ENCODE results near the gene ADGRB2. TPM values are rescaled to one million over a fixed set of nuclear protein-coding genes. Genes with fewer than 3 reads are reported as not detected.

ADGRB2 gene
- total RNA-seq, 1 experiment from 2014 or later: 34.8 TPM

DNA sequence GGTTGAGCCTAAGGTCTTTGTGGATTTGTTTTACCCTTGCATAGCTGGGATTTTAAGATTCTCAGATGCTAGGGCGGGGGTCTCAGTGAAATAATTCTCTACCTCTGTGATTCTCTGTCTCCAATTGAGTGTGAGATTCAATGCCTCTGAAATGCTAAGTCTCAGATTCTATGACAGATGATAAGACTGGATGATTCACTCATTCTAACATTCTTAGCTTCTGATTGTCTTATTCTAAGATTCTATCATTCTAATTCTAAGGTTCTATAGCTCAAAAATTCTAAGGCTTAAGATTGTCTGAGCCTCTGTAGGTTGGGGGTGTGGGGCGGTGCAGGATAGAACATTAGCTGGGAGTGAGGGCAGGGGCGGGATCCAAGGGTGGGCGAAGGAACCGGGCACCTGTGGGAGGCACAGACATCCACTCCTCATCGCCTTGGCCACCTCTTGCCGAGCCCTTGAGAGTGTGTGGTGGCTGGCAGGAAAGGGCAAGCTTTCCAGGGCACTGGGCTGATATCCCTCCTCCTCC, 29.5 kb downstream of the ADGRB2 start:
- POLR2A ChIA-PET: no interaction called here
- H3K9me3 ChIP-seq (ENCODE audit: control insufficient read depth, insufficient read depth, low read depth, low read length): no peaks in the 10 kb centered on the region
- intact Hi-C loops (cut with micrococcal nuclease; ENCODE audit: unreplicated experiment): no loop called here
- in situ Hi-C loops (cut with HindIII; ENCODE audit: low pct_unique_long_range_greater_than_20kb, low sequenced_read_pairs): no loop called here
- H3K4me1 ChIP-seq (ENCODE audit: control insufficient read depth, insufficient read depth, low read length): no peaks in the 10 kb centered on the region
- DNase-seq (ENCODE audit: low read depth, low spot score): no peak
- H3K27me3 ChIP-seq (ENCODE audit: control insufficient read depth, insufficient read depth, low read length): no peaks in the 10 kb centered on the region
- no peak; the same call in 1 of the 2 replicates for ATAC-seq
- no peak overlapping the region for H3K4me3 ChIP-seq (ENCODE audit: low read depth in 2 of 2, low read length in 2 of 2)
- H3K36me3 ChIP-seq (ENCODE audit: control insufficient read depth, insufficient read depth, low read length): no peaks in the 10 kb centered on the region
- no TSS peak for BruUV-seq (replicated peaks)
- TF ChIP-seq CTCF (IDR thresholded peaks at IDR 0.05): no peak
- no peak for TF ChIP-seq TCF7L2 (IDR thresholded peaks at IDR 0.05; ENCODE audit: low read depth, low read length)
- TF ChIP-seq REST (IDR thresholded peaks at IDR 0.05; ENCODE audit: insufficient read depth in 1 of 2, low read depth in 2 of 2, low read length in 1 of 2): no peak
- TF ChIP-seq SIN3A (IDR thresholded peaks at IDR 0.05; ENCODE audit: borderline replicate concordance, insufficient read depth, low read depth, low read length): no peak
- TF ChIP-seq POLR2AphosphoS5 (IDR thresholded peaks at IDR 0.05; ENCODE audit: low read depth, low read length): no peak
- CTCF ChIA-PET: interaction anchor here (0.7 kb wide), 1 partner anchor 20 kb away, joined by 4 read pairs; no protein-coding TSS in a partner anchor
- no peak overlapping the region for H3K27ac ChIP-seq (ENCODE audit: low read length)

DNA sequence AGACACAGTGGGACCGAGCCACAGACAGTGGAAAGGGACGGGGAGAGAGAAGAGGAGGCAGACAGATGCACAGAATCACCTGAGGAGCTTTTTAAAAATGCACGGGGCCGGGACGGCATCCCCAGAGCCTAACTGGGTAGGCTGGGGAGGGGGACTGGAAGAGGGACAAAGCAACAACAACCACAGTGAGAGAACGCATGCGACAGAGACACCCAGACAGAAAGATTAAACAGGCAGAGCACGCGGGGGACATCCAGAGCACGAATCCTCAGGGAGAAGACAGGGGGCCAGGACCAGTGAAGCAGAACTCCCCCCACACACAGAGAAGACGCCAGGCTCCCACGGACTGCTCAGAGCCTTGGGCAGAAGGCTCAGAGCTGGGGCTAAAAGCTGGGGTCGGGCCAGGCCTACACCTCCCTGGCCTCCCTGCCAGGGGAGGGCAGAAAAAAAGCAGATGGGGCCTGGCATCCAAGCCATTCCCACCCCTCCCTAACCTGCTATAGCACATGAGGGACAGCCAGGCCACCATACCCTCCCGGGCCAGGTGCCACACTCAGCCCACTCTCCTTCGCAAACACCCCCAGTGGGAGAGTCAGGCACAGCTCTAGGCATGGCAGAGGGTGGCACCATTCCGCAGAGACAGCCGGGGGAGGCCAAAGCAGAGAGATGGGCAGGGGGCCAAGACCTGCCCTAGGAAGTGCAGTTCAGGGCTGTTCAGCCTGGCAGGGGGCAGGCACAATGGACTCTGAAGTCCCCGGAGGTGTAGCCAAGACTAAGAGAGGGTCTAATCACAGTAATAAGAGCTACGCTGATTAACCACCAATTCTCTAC, 30.5 kb downstream of the ADGRB2 start:
- POLR2A ChIA-PET: no interaction called here
- no peaks in the 10 kb centered on the region for H3K9me3 ChIP-seq (ENCODE audit: control insufficient read depth, insufficient read depth, low read depth, low read length)
- CTCF ChIA-PET: no interaction called here
- no TSS peak for BruUV-seq (replicated peaks)
- TF ChIP-seq CTCF (IDR thresholded peaks at IDR 0.05) (no peak), POLR2AphosphoS5 (IDR thresholded peaks at IDR 0.05; ENCODE audit: low read depth, low read length) (no peak), TCF7L2 (IDR thresholded peaks at IDR 0.05; ENCODE audit: low read depth, low read length) (no peak), SIN3A (IDR thresholded peaks at IDR 0.05; ENCODE audit: borderline replicate concordance, insufficient read depth, low read depth, low read length) (no peak), REST (IDR thresholded peaks at IDR 0.05; ENCODE audit: insufficient read depth in 1 of 2, low read depth in 2 of 2, low read length in 1 of 2) (no peak)
- ATAC-seq (no peak), DNase-seq (ENCODE audit: low read depth, low spot score) (no peak)
- no peak overlapping the region for H3K27ac ChIP-seq (ENCODE audit: low read length)
- no peaks in the 10 kb centered on the region for H3K4me1 ChIP-seq (ENCODE audit: control insufficient read depth, insufficient read depth, low read length)
- no peaks in the 10 kb centered on the region for H3K27me3 ChIP-seq (ENCODE audit: control insufficient read depth, insufficient read depth, low read length)
- no peak overlapping the region for H3K4me3 ChIP-seq (ENCODE audit: low read depth in 2 of 2, low read length in 2 of 2)
- intact Hi-C loops (cut with micrococcal nuclease; ENCODE audit: unreplicated experiment): no loop called here
- H3K36me3 ChIP-seq (ENCODE audit: control insufficient read depth, insufficient read depth, low read length): no peaks in the 10 kb centered on the region
- in situ Hi-C loops (cut with HindIII; ENCODE audit: low pct_unique_long_range_greater_than_20kb, low sequenced_read_pairs): no loop called here
